Fibroblast of lung (primary cell): ENCODE measurements around the gene PSMA5.

Source experiments
- CTCF ChIP-seq, 2 donors: IDR thresholded peaks in 1 of 2; conservative IDR thresholded peaks in 1 of 2; 1 replicate in 1 of 2; 2 replicates in 1 of 2; pipeline ENCODE4 v1.5.1; 2011 to 2012; ENCODE audit warnings: low read length in 2 of 2, control low read depth in 1 of 2, inconsistent platforms in 1 of 2, low read depth in 1 of 2, mild to moderate bottlenecking in 1 of 2
- EZH2 ChIP-seq: IDR thresholded peaks from 2 replicates; pipeline ENCODE4 v1.5.1; 2012; ENCODE audit warnings: low read length, control low read depth, mild to moderate bottlenecking; ENCODE audit errors: missing control alignments

GRCh38 chr1:109470245-109470644, 44.0 kb upstream of the PSMA5 start:
- no peak for TF ChIP-seq CTCF (conservative IDR thresholded peaks at IDR 0.05 in 1 of 2, IDR thresholded peaks at IDR 0.05 in 1 of 2; ENCODE audit: low read depth in 1 of 2, low read length in 2 of 2)
- no peak for TF ChIP-seq EZH2
